K562 (cell line): ENCODE results near the gene RETREG2. TPM values are rescaled to one million over a fixed set of nuclear protein-coding genes. Genes with fewer than 3 reads are reported as not detected.

Experiments used
- BACH1 ChIP-seq: fragments of 200-800 bp; sonication (Bioruptor generic); IDR thresholded peaks from 2 replicates; pipeline ENCODE4 v1.6.1; 2016; ENCODE audit warnings: missing genetic modification characterization, missing compliant biosample characterization
- CBFA2T2 ChIP-seq: fragments of 450-650 bp; conservative IDR thresholded peaks from 2 replicates; pipeline ENCODE4 v1.6.1; 2017; ENCODE audit warnings: mild to moderate bottlenecking
- DACH1 ChIP-seq: fragments of 450-650 bp; IDR thresholded peaks from 2 replicates; pipeline ENCODE4 v1.6.1; 2018; ENCODE audit not compliant: partially characterized antibody
- HDAC3 ChIP-seq: fragments of 450-650 bp; IDR thresholded peaks from 2 replicates; pipeline ENCODE4 v1.6.1; 2018; ENCODE audit warnings: borderline replicate concordance, mild to moderate bottlenecking, moderate library complexity; ENCODE audit not compliant: partially characterized antibody
- MBD2 ChIP-seq: sonication (generic); IDR thresholded peaks from 2 replicates; pipeline ENCODE4 v1.6.1; 2016; ENCODE audit warnings: low read depth, borderline replicate concordance
- MEF2A ChIP-seq: IDR thresholded peaks from 2 replicates; pipeline ENCODE4 v1.6.1; 2011; ENCODE audit warnings: low read depth, mild to moderate bottlenecking, low read length, moderate library complexity; ENCODE audit not compliant: control insufficient read depth
- MYC ChIP-seq, 2 experiments: fragments of 250-450 bp in 1 of 2; sonication (Bioruptor Pico) in 1 of 2; IDR thresholded peaks; 2 replicates each; pipeline versions ENCODE4 v1.5.1 to v1.6.1; 2012 to 2021; ENCODE audit warnings: low read depth in 2 of 2, borderline replicate concordance in 1 of 2, improper control_type of control experiment in 1 of 2, low read length in 1 of 2, mild to moderate bottlenecking in 1 of 2, moderate library complexity in 1 of 2
- NFRKB ChIP-seq: fragments of 450-650 bp; IDR thresholded peaks from 2 replicates; pipeline ENCODE4 v1.6.1; 2016; ENCODE audit warnings: low read depth
- SP1 ChIP-seq: sonication (generic); formaldehyde crosslinking; IDR thresholded peaks from 2 replicates; pipeline ENCODE4 v1.8.1; 2022; ENCODE audit warnings: mild to moderate bottlenecking, missing genetic modification reagents
- SP2 ChIP-seq: IDR thresholded peaks from 2 replicates; pipeline ENCODE4 v1.6.1; 2011; ENCODE audit warnings: mild to moderate bottlenecking, low read depth, low read length, moderate library complexity; ENCODE audit not compliant: poor library complexity, severe bottlenecking; ENCODE audit errors: extremely low read depth
- SRF ChIP-seq, 2 experiments: fragments of 250-450, 450-650 bp in 1 of 2; sonication (Bioruptor Pico) in 1 of 2; sonication (generic) in 1 of 2; formaldehyde crosslinking; IDR thresholded peaks; 2 replicates each; pipeline versions ENCODE4 v1.5.0 to v1.5.1; 2020 to 2022; ENCODE audit warnings: mild to moderate bottlenecking in 1 of 2, missing genetic modification reagents in 1 of 2
- SRSF7 ChIP-seq: fragments of 200-400 bp; formaldehyde crosslinking; optimal IDR thresholded peaks from 2 replicates; pipeline ENCODE3; 2017; ENCODE audit warnings: mild to moderate bottlenecking, low read depth, low read length
- ZKSCAN1 ChIP-seq: fragments of 150-350 bp; IDR thresholded peaks from 2 replicates; pipeline ENCODE4 v1.6.1; 2016; ENCODE audit warnings: low read depth, low read length
- ZNF184 ChIP-seq: sonication (generic); formaldehyde crosslinking; IDR thresholded peaks from 2 replicates; pipeline ENCODE4 v1.5.0; 2020; ENCODE audit warnings: missing genetic modification reagents
- polyA plus RNA-seq, 8 experiments: library from polyadenylated mRNA; depleted of rRNA in 4 of 8; stranded (reverse) in 5 of 8; unstranded in 3 of 8; fragments of >200 nt; fragmentation: Nextera tagmentation in 2 of 8; fragmentation: Illumina TruSeq in 1 of 8; extraction: Ambion mirVana in 2 of 8; extraction: Trizol in 1 of 8; gene quantifications; 2 replicates each; pipeline versions ENCODE4 v1.2.1 to v1.2.3, GENCODE V29; 2011 to 2014; ENCODE audit warnings: inconsistent platforms in 1 of 8, missing spikeins in 1 of 8
- total RNA-seq, 7 experiments: library from RNA; depleted of rRNA in 6 of 7; stranded (reverse); fragments of >200 nt in 6 of 7; fragmentation: Illumina TruSeq in 2 of 7; extraction: Trizol in 2 of 7; gene quantifications; 2 replicates each; pipeline versions ENCODE4 v1.2.1 to v1.2.3, GENCODE V29; 2011 to 2021; ENCODE audit warnings: low replicate concordance in 1 of 7
- TF ChIP-seq, protein P1 (sequence below), 2 experiments: fragments of 450-650 bp; formaldehyde crosslinking in 1 of 2; IDR thresholded peaks; 2 replicates each; pipeline versions ENCODE4 v1.4.0 to v1.6.1; 2014 to 2020; ENCODE audit warnings: mild to moderate bottlenecking in 2 of 2, borderline replicate concordance in 1 of 2, low read depth in 1 of 2
- TF ChIP-seq, protein P2 (sequence below): fragments of 450-650 bp; formaldehyde crosslinking; IDR thresholded peaks from 2 replicates; pipeline ENCODE4 v1.4.0; 2022; ENCODE audit warnings: missing genetic modification characterization
- TF ChIP-seq, protein P3 (sequence below): sonication (generic); IDR thresholded peaks from 2 replicates; pipeline ENCODE4 v1.6.1; 2016

Gene RETREG2
- total and polyA plus RNA-seq, 9 of the 15 experiments (the other 6 are each of a cell fraction or from before 2014, with no cell fraction given) = 4.9 to 40.1 (median 19.2) TPM

DNA sequence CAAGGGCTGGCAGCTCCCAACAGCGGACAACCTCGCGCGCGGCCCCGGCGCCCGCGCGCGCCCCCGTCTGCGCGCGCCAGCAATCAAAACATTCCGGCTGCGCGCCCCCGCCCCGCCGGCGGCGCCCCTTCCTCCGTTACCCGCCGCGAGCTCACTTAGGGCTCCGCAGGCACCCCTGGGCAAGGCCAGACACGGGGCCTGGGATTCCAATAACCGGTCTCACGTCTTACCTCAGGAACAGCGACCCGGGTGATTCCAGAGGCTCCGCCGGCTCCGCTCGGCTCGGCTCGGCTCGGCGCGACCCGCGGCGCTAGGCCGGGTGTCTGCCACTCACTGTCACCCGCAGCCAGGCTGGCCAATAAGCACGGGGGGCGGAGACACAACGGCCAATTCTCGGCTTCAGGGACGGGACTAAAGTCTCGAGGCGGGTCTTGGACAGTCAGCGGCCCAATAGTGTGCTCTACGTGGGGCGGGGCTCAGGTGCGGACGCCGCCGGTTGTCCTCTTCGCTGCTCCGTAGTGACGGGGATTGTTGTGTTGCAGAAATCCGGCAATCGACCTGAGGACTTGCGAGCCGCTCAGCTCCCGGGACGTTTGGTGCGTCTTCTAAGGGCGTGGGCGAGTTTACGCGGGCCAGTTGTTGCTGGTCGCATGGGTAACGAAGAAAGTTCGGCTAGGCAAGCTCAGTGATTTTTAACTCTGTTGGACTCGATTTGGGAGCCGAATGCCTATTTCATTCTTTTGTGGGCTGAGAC, 51.4 kb downstream of the RETREG2 start, which contains the start of the genes ANKZF1 and ATG9A (continued):
- TF ChIP-seq CBFA2T2 (no peak), MYC (IDR thresholded peaks at IDR 0.05; ENCODE audit: low read depth, low read length) (peak; percentile 82), MYC (CRISPR knock-in tag; IDR thresholded peaks at IDR 0.05; ENCODE audit: borderline replicate concordance, low read depth) (no peak), NFRKB (no peak), HDAC3 (no peak), SP2 (peak; percentile 80), BACH1 (tag) (peak; percentile 79; the same call in 1 of the 2 replicates), SRSF7 (no peak), SRF (CRISPR knock-in tag; IDR thresholded peaks at IDR 0.05) (no peak), SP1 (peak; percentile 93), DACH1 (no peak), ZNF184 (CRISPR knock-in tag) (no peak), ZKSCAN1 (no peak), MEF2A (no peak), MBD2 (peak; percentile 96)
- TF ChIP-seq, protein P1, sequence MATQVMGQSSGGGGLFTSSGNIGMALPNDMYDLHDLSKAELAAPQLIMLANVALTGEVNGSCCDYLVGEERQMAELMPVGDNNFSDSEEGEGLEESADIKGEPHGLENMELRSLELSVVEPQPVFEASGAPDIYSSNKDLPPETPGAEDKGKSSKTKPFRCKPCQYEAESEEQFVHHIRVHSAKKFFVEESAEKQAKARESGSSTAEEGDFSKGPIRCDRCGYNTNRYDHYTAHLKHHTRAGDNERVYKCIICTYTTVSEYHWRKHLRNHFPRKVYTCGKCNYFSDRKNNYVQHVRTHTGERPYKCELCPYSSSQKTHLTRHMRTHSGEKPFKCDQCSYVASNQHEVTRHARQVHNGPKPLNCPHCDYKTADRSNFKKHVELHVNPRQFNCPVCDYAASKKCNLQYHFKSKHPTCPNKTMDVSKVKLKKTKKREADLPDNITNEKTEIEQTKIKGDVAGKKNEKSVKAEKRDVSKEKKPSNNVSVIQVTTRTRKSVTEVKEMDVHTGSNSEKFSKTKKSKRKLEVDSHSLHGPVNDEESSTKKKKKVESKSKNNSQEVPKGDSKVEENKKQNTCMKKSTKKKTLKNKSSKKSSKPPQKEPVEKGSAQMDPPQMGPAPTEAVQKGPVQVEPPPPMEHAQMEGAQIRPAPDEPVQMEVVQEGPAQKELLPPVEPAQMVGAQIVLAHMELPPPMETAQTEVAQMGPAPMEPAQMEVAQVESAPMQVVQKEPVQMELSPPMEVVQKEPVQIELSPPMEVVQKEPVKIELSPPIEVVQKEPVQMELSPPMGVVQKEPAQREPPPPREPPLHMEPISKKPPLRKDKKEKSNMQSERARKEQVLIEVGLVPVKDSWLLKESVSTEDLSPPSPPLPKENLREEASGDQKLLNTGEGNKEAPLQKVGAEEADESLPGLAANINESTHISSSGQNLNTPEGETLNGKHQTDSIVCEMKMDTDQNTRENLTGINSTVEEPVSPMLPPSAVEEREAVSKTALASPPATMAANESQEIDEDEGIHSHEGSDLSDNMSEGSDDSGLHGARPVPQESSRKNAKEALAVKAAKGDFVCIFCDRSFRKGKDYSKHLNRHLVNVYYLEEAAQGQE (IDR thresholded peaks at IDR 0.05; ENCODE audit: borderline replicate concordance) = no peak
- TF ChIP-seq, protein P1 (CRISPR knock-in tag; IDR thresholded peaks at IDR 0.05; ENCODE audit: low read depth) = 0 out of 2 replicates have a peak, but pooled peaks have one; percentile 47
- TF ChIP-seq, protein P2, sequence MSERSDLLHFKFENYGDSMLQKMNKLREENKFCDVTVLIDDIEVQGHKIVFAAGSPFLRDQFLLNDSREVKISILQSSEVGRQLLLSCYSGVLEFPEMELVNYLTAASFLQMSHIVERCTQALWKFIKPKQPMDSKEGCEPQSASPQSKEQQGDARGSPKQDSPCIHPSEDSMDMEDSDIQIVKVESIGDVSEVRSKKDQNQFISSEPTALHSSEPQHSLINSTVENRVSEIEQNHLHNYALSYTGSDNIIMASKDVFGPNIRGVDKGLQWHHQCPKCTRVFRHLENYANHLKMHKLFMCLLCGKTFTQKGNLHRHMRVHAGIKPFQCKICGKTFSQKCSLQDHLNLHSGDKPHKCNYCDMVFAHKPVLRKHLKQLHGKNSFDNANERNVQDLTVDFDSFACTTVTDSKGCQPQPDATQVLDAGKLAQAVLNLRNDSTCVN = no peak
- TF ChIP-seq, protein P3, sequence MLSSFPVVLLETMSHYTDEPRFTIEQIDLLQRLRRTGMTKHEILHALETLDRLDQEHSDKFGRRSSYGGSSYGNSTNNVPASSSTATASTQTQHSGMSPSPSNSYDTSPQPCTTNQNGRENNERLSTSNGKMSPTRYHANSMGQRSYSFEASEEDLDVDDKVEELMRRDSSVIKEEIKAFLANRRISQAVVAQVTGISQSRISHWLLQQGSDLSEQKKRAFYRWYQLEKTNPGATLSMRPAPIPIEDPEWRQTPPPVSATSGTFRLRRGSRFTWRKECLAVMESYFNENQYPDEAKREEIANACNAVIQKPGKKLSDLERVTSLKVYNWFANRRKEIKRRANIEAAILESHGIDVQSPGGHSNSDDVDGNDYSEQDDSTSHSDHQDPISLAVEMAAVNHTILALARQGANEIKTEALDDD = no peak
